Measurements from ENCODE around the gene GNAS.

GNAS gene

DNA sequence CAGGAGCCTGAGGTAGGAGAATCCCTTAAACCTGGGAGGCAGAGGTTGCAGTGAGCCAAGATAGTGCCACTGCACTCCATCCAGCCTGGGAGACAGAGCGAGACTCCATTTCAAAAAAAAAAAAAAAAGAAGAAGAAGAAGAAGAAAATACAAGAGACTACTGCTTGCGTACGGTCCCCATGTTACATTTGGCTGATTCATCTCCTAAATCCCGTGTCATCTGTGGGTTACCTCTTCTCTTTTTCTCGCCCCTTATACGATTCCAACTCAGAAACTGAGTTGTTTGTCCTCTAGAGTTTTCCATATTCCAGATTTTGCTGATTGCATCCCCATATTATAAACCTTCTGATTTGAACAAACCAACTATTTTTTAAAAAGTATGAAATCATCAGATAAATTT is 66.1 kb downstream of the GNAS start:
- no peaks in the 10 kb centered on the region for H4K20me1 ChIP-seq (ENCODE audit: insufficient read depth, low read length, poor library complexity, severe bottlenecking)
- no peak overlapping the region for H2AFZ ChIP-seq (ENCODE audit: low read length)
- H3K4me3 ChIP-seq (ENCODE audit: low read length, poor library complexity, severe bottlenecking) = no peak overlapping the region
- H3K9me3 ChIP-seq (ENCODE audit: insufficient read depth, low read depth, low read length) = no peaks in the 10 kb centered on the region
- H3K9me2 ChIP-seq (replicated peaks; ENCODE audit: low read depth, low read length) = no peaks in the 10 kb centered on the region
- H3K9ac ChIP-seq (ENCODE audit: low read depth, low read length, poor library complexity, severe bottlenecking) = no peak overlapping the region
- no peaks in the 10 kb centered on the region for H3K4me1 ChIP-seq (ENCODE audit: insufficient read depth, low read length, poor library complexity, severe bottlenecking)
- no peak overlapping the region for H3K4me2 ChIP-seq (ENCODE audit: low read depth, low read length, poor library complexity, severe bottlenecking)
- H3F3A ChIP-seq (ENCODE audit: low read depth) = no peaks in the 10 kb centered on the region
- no peaks in the 10 kb centered on the region for H3K27me3 ChIP-seq (ENCODE audit: insufficient read depth, low read length, poor library complexity, severe bottlenecking)
- no peaks in the 10 kb centered on the region for H3K79me2 ChIP-seq (ENCODE audit: insufficient read depth, low read length)
- TF ChIP-seq EZH2phosphoT487 (IDR thresholded peaks at IDR 0.05; ENCODE audit: borderline replicate concordance) = no peak
- TF ChIP-seq, protein P1, sequence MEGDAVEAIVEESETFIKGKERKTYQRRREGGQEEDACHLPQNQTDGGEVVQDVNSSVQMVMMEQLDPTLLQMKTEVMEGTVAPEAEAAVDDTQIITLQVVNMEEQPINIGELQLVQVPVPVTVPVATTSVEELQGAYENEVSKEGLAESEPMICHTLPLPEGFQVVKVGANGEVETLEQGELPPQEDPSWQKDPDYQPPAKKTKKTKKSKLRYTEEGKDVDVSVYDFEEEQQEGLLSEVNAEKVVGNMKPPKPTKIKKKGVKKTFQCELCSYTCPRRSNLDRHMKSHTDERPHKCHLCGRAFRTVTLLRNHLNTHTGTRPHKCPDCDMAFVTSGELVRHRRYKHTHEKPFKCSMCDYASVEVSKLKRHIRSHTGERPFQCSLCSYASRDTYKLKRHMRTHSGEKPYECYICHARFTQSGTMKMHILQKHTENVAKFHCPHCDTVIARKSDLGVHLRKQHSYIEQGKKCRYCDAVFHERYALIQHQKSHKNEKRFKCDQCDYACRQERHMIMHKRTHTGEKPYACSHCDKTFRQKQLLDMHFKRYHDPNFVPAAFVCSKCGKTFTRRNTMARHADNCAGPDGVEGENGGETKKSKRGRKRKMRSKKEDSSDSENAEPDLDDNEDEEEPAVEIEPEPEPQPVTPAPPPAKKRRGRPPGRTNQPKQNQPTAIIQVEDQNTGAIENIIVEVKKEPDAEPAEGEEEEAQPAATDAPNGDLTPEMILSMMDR (conservative IDR thresholded peaks at IDR 0.05; ENCODE audit: low read length) = no peak
- H3K36me3 ChIP-seq (ENCODE audit: insufficient read depth, low read length) = no peaks in the 10 kb centered on the region

DNA sequence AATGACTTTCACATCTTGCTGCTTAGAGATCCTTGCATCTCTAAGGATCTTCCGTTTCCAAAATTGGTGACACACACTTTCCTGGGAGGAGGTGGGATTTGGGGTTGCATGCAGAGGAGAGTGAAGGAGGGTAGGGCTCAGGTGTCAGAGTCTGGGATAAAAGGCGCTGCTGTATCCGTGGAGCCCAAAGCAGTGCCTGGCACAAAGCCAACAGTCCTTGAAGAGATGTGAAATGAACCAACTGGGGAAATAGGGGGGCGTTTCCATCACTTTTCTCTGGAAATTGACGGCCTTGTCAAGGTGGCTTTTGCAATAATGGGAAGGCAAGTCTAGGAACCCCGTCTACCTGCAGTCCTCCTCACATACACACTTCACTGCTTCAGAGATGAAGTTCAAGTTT is 69.0 kb downstream of the GNAS start:
- Histone ChIP-seq H3K9me2 (replicated peaks; ENCODE audit: low read depth, low read length) (no peaks in the 10 kb centered on the region), H3K4me3 (ENCODE audit: low read length, poor library complexity, severe bottlenecking) (no peak overlapping the region), H3F3A (ENCODE audit: low read depth) (no peaks in the 10 kb centered on the region), H3K4me1 (ENCODE audit: insufficient read depth, low read length, poor library complexity, severe bottlenecking) (no peaks in the 10 kb centered on the region), H4K20me1 (ENCODE audit: insufficient read depth, low read length, poor library complexity, severe bottlenecking) (no peaks in the 10 kb centered on the region), H3K4me2 (ENCODE audit: low read depth, low read length, poor library complexity, severe bottlenecking) (no peak overlapping the region), H3K9me3 (ENCODE audit: insufficient read depth, low read depth, low read length) (no peaks in the 10 kb centered on the region), H3K36me3 (ENCODE audit: insufficient read depth, low read length) (no peaks in the 10 kb centered on the region), H3K9ac (ENCODE audit: low read depth, low read length, poor library complexity, severe bottlenecking) (no peak overlapping the region), H3K79me2 (ENCODE audit: insufficient read depth, low read length) (no peaks in the 10 kb centered on the region), H3K27me3 (ENCODE audit: insufficient read depth, low read length, poor library complexity, severe bottlenecking) (no peaks in the 10 kb centered on the region), H2AFZ (ENCODE audit: low read length) (no peak overlapping the region)
- TF ChIP-seq, protein P1 (conservative IDR thresholded peaks at IDR 0.05; ENCODE audit: low read length) = no peak
- TF ChIP-seq EZH2phosphoT487 (IDR thresholded peaks at IDR 0.05; ENCODE audit: borderline replicate concordance) = no peak

DNA sequence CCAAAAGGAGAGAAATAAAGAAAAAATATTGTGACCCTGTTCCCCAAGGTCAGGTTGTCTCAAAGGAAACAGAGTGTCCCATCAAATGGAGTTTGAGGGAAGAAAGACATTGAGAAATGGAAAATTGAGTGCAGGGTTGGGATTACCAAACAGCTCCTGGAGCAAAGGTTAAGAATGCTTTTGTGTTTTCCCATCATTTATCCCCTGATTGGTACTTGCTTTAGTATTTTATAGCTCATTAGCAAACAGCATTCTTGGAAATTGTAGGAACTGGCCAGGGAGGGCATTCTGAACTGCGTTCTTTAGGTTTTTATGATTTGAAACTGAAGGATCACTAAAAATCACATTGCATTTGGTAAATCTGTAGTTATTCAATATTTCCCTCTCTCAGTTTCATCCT is 69.5 kb downstream of the GNAS start:
- no peaks in the 10 kb centered on the region for H3F3A ChIP-seq (ENCODE audit: low read depth)
- no peaks in the 10 kb centered on the region for H3K27me3 ChIP-seq (ENCODE audit: insufficient read depth, low read length, poor library complexity, severe bottlenecking)
- no peak overlapping the region for H2AFZ ChIP-seq (ENCODE audit: low read length)
- no peaks in the 10 kb centered on the region for H3K36me3 ChIP-seq (ENCODE audit: insufficient read depth, low read length)
- no peaks in the 10 kb centered on the region for H4K20me1 ChIP-seq (ENCODE audit: insufficient read depth, low read length, poor library complexity, severe bottlenecking)
- H3K79me2 ChIP-seq (ENCODE audit: insufficient read depth, low read length) = no peaks in the 10 kb centered on the region
- H3K4me2 ChIP-seq (ENCODE audit: low read depth, low read length, poor library complexity, severe bottlenecking) = no peak overlapping the region
- no peaks in the 10 kb centered on the region for H3K4me1 ChIP-seq (ENCODE audit: insufficient read depth, low read length, poor library complexity, severe bottlenecking)
- H3K9me3 ChIP-seq (ENCODE audit: insufficient read depth, low read depth, low read length) = no peaks in the 10 kb centered on the region
- no peaks in the 10 kb centered on the region for H3K9me2 ChIP-seq (replicated peaks; ENCODE audit: low read depth, low read length)
- no peak for TF ChIP-seq EZH2phosphoT487 (IDR thresholded peaks at IDR 0.05; ENCODE audit: borderline replicate concordance)
- TF ChIP-seq, protein P1 (conservative IDR thresholded peaks at IDR 0.05; ENCODE audit: low read length) = no peak
- no peak overlapping the region for H3K4me3 ChIP-seq (ENCODE audit: low read length, poor library complexity, severe bottlenecking)
- no peak overlapping the region for H3K9ac ChIP-seq (ENCODE audit: low read depth, low read length, poor library complexity, severe bottlenecking)
